ENCODE measurements around the gene DPYSL5.

DPYSL5 gene

GRCh38 chr2:26846334-26847306, 1.3 kb upstream of the DPYSL5 start:
- no peak for DNase-seq (ENCODE audit: low read depth)

DNA sequence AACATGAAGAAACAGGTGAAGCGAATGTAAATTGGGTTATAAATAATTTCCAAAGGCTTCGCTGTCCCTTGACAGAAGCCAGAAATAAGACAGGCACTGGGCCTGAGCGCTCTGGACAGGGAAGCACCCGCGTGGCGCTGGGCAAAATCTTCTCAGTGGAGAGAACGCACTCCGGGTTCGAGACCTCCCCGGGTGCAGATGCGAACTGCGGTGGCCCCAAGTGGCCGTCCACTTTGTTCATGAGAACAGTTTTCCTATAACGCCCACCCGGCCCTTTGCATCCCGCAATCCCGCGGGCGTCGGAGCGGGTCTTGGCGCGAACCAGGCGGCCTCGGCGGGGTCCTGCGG, 651 bp upstream of the DPYSL5 start:
- no peak for DNase-seq (ENCODE audit: low read depth)

DNA sequence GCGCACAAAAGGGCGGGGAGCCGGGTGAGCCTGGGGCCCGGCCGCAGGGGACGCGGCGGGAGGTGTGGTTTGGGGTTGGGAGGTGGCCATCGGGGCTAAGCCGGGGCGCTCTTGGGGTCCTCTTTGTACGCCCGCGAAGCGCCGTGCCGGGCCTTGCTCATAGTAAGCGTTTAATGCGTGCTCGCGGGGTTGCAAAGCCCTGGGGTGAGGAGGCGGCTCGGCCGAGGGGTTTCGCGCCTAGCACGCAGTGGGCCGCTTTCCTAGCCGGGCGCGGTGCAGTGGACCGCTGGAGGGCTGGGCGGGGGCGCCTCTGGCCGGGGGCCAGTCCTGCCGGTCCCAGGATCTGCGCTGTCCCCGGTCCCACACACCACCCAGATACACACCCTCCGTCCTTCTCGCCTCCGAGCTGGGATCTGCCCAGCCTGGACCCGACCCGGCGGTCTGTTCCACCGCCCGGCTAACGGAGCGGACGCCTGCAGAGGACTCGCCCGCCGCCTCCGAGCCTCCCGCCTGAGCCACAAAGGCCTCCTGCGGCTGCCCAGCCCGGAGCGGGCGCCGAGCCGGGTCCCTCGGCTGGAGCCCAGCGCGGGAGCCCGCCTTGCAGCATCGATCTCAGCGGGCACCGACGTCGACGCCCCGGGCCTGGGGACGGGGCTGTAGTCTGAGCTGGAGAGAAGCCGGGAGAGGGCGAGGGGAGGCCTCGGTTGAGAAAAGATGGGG, 564 bp downstream of the DPYSL5 start:
- DNase-seq (ENCODE audit: low read depth), result no peak

GRCh38 chr2:26849056-26849999, 1.4 kb downstream of the DPYSL5 start:
- no peak for DNase-seq (ENCODE audit: low read depth)

GRCh38 chr2:26850000-26850431, 2.1 kb downstream of the DPYSL5 start:
- no peak for DNase-seq (ENCODE audit: low read depth)

DNA sequence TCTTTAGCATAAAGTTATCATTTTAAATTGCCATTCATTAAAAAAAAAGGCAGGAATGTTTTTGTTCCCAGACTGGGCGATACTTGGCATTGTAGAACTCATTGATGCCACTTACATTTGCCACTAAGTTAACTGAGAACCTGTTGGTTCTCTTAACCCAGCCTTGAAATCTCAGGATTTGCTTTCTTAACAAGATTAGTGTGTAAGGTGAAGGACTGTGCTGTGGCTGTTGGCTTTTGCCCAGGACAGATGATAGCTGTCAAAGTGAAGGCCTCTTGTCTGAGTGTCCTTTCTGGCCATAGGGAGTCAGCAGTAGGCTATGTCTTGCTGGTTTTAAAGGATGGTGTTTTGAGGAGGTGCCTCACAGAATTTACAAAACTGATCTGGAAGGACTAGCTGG, 2.6 kb downstream of the DPYSL5 start:
- no peak for DNase-seq (ENCODE audit: low read depth)

GRCh38 chr2:26852405-26853306, 4.7 kb downstream of the DPYSL5 start:
- DNase-seq (ENCODE audit: low read depth), result no peak

GRCh38 chr2:26853751-26854150, 5.8 kb downstream of the DPYSL5 start:
- no peak for DNase-seq (ENCODE audit: low read depth)

- DNase-seq (ENCODE audit: low read depth), result no peak
Observed at GRCh38 chr2:26854283-26854827, 6.4 kb downstream of the DPYSL5 start.

DNA sequence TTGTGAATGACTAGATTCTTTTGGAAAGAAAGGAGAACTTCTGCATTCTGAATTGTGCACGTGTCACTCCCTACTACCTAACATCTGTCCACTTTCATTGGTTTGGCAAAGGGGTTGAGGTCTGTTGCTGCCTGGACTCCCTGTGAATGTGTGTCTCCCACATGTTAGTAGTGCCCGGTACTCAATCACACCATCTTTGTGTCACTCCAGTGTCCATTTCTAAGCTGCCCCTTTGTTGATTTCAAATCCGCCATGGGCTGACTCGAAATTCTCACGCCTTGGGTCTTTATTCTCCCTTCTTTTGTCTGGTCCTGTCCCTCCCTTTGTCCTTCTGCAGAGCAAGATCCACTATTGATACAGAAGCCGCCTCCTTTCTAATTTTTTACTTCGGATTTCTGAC, 7.5 kb downstream of the DPYSL5 start:
- no peak for DNase-seq (ENCODE audit: low read depth)

DNA sequence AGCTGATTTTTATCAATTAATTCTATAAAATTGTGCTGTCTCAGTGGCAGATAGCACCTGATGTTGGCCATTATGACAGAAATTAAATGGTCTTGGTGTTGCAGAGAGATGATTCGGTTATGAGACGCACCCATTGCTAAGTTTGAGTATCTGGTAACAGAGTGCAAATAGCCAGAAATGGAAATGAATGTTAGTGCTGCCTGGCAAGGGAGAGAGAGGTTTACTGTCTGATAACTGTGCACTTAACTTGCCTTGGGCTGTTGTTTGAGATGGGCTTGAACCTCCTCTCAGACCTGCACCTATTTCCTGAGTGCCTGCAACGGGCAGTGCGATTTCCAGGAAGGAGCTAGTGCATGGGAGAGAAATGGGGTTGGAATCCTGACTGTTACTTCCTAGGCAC, 11.7 kb downstream of the DPYSL5 start:
- DNase-seq (ENCODE audit: low read depth), result no peak

DNA sequence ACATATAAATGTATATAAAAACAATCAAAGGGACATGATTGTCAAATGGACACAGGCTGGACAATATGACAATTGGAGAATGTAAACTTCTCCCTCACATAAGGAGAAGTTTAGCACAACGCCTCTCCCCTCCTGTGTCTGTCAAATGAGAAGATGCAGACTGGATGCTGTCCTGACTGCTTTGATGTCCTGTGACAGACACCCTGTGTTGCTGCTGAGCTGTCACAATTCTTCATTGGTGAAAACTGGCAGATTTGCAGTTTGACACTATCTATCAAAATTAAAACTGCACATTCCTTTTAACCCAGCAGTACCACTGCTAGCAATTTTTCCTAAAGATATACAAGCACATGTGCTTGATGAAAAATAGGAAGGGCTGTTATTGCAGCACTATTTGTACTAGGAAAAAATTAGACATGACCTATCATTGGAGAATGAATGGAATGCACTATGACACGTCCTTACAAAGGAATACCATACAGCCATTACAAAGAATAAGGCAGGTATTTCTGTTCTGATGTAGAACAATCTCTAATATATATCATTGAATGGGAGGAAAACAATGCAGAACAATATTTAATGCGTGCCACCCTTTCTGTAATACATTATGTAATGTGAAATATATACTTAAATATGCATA, 12.4 kb downstream of the DPYSL5 start:
- no peak for DNase-seq (ENCODE audit: low read depth)

- DNase-seq (ENCODE audit: low read depth), result no peak
Observed at GRCh38 chr2:26861610-26862224, 13.8 kb downstream of the DPYSL5 start.

DNA sequence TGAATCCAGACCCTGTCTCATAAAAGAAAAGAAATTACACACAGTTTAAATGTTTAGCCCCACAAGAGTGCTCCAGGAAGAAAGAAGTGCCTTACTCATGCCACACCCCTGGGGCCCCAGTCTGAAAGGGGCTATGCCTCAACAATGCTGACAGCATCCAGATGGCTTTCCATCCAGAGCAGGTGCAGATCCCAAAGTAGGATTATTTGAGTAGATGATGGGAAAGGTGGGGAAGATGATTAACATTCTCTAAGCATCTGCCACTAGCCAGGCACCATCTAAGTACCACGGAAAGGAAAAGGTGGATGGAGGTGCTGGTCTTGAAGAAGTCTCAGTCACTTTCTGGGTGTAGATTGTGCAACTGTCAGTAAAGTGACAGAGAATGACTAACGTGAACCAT, 16.3 kb downstream of the DPYSL5 start:
- no peak for DNase-seq (ENCODE audit: low read depth)

DNA sequence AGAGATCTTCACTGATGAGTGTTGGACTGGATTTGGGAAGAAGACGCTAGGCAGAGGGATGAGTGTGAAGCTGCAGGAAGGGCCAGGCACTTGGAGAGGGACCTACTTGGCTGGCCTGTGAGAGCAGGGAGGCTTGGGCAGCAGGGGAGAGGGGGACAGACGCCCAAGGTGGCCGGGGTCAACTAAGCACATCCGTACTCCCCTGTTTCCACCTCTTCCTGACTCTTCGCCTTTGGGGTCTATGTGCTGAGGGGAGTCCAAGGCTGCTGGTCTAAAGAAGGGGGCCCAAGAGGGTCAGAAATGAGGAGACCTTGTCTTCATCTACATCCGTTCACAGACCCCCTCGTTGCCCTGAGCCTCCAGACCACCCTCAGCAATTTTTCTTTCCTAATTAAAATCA, 16.7 kb downstream of the DPYSL5 start:
- DNase-seq (ENCODE audit: low read depth), result no peak

DNA sequence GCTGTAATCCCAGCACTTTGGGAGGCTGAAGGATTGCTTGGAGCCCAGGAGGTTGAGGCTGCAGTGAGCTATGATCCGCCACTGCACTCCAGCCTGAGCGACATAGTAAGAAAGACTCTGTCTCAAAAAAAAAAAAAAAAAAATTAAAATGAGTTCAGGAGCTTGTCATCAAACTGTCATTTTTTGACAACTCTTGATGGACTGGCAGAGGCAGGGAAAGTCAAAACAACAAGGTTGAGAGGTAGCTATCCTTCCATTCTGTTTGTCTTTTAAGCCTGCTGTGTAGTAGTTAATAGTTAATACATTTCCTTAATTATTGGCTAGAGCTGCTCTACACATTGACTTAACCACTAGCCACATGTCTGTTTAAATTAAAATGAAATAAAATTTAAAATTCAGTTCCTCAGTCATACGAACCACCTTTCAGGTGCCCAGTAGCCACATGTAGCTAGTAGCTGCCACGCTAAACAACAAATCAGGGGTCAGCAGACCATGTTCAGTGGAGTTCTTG, 22.7 kb downstream of the DPYSL5 start:
- DNase-seq (ENCODE audit: low read depth), result no peak

DNA sequence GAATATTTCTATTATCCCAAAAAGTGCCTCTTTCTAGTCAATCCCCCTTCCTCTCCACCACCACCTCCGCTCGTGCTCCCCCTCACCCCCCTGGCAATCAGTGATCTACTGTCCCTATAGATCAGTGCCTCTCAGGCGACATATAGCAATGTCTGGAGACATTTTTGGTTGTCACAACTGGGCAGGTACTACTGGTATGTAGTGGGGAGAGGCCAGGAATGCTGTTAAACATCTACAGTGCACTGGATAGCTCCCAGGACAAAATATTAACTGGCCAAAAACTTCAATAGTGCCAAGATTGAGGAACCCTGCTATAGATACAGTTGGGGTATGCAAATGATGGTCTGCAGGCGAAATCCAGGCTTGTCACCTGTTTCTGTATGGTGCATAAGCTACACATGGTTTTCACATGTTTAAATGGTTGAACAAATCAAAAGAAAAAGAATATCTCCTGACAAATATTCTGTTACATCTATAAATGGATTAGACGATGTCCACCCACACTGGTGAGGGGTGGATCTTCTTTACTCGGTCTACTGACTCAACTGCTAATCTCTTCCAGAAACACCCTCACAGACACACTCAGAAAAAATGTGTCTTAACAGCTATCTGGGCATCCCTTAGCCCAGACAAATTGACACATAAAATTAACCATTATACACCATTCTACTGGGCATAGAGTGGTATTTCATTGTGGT, 25.5 kb downstream of the DPYSL5 start:
- no peak for DNase-seq (ENCODE audit: low read depth)

- DNase-seq (ENCODE audit: low read depth), result no peak
Observed at GRCh38 chr2:26874514-26874913, 26.6 kb downstream of the DPYSL5 start.

- no peak for DNase-seq (ENCODE audit: low read depth)
Observed at GRCh38 chr2:26875065-26875634, 27.2 kb downstream of the DPYSL5 start.
